Astrocyte of the cerebellum (primary cell): ENCODE data around the gene WNT1.

Source experiments
- DNase-seq: peaks from one replicate; pipeline ENCODE4 v3.0.0-alpha.2; 2011; ENCODE audit warnings: low read depth
- H3K4me3 ChIP-seq: 2 replicates; pipeline ENCODE4 v1.5.1; 2011; ENCODE audit warnings: mild to moderate bottlenecking, low read depth, low read length, moderate library complexity
- CTCF ChIP-seq: IDR thresholded peaks from 2 replicates; pipeline ENCODE4 v1.5.1; 2012; ENCODE audit warnings: low read length, low read depth, moderate library complexity, mild to moderate bottlenecking; ENCODE audit errors: missing control alignments
- in situ Hi-C: cut with HindIII; loops from 2 replicates; pipeline ENCODE4 v1.10.0; 2017; ENCODE audit warnings: low sequenced_read_pairs

The WNT1 gene

GRCh38 chr12:49019443-49020324, 41.6 kb downstream of the WNT1 start:
- peak overlapping the region; percentile 96 for H3K4me3 ChIP-seq
- in situ Hi-C loops, result no loop called here
- no peak for DNase-seq
- TF ChIP-seq CTCF, result peak; percentile 34

GRCh38 chr12:49020441-49020840, 42.3 kb downstream of the WNT1 start:
- in situ Hi-C loops, result no loop called here
- TF ChIP-seq CTCF, result no peak
- no peak for DNase-seq
- no peak overlapping the region for H3K4me3 ChIP-seq

DNA sequence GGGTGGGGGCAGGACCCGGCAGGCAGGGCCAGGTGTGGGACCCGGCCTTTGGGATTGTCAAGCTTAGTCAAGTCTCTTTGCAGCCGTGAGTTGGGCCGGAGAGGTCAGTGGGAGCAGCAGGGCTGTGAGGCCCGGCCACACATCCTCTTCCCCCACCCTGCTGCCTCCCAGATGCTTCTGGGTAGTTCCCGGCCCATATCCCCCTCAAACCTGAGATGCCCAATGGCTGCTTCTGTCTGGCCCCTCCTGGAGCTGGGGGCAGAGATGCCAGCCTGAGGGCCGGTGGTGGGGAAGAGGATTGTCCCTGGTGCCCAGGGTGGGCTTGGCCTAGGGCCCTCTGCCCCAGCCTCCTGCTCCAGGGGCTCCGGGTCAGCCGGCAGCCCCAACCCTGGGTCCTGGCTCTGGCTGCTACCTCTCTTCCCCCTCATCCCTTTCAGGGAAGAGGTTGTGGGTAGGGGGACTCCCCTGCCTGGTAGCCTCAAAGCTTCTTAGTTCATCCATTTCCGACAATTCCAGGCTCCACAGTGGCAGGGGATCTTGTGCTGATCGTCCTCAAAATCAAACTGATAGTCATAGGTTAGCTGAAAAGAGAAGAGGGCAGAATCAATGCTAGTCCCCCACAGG, 43.3 kb downstream of the WNT1 start:
- in situ Hi-C loops, result no loop called here

GRCh38 chr12:49022558-49023178, 44.5 kb downstream of the WNT1 start:
- no peak overlapping the region for H3K4me3 ChIP-seq
- no peak for TF ChIP-seq CTCF
- DNase-seq, result no peak
- in situ Hi-C loops, result no loop called here

More for the DNA sequence above, 43.3 kb downstream of the WNT1 start:
- TF ChIP-seq CTCF, result no peak
- H3K4me3 ChIP-seq, result no peak overlapping the region
- no peak for DNase-seq

DNA sequence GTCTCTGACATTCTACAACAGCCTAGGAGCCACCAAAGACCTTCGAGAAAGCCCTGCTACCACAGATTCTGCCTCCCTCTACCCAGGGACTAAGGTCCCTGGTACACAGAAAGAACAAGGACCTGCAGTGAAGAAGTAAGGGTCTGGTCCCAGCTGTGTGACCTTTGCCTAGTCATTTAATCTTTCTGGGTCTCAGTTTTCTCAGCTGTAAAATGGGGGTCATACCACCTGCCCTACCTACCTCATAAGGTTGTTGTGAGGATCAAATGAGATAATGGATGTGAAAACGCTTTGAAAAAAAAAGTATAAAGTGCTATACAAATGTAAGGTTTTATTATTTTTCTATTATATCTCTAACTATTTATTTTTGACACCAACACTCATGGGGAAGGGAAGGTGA, 45.7 kb downstream of the WNT1 start:
- H3K4me3 ChIP-seq, result no peak overlapping the region
- no peak for DNase-seq
- TF ChIP-seq CTCF, result no peak
- in situ Hi-C loops, result no loop called here

DNA sequence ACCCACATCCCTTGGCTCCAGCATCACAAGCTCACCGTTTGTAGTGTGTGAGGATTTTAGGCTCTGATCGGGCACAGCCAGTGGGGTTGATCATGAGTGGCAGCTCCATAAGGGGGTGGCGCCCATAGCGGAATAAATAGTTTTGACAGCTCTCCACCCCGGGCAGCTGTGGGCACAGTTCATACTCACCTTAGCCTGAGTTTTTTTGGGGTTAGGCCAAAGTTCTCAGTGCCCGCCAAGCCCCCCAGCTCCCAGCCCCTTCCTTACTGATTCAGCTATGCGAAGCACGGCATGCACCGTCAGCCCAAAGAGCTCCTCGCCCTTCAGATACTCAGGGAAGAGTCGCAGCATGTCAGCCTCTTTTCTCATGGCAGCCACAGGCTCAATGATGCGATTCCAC, 46.4 kb downstream of the WNT1 start:
- TF ChIP-seq CTCF, result no peak

More for the DNA sequence above, 46.4 kb downstream of the WNT1 start:
- in situ Hi-C loops, result no loop called here
- no peak overlapping the region for H3K4me3 ChIP-seq
- no peak for DNase-seq
